HepG2 (cell line): Measurements from ENCODE around the gene APBB3. TPM values are rescaled to one million over a fixed set of nuclear protein-coding genes. Genes with fewer than 3 reads are reported as not detected.

Experiments
- AGO2 ChIP-seq: fragments of 200-400 bp; formaldehyde crosslinking; optimal IDR thresholded peaks from 2 replicates; pipeline ENCODE3; 2017; ENCODE audit warnings: mild to moderate bottlenecking, low read depth, low read length, moderate library complexity
- ATM ChIP-seq: fragments of 450-650 bp; IDR thresholded peaks from 2 replicates; pipeline ENCODE4 v1.7.1; 2017; ENCODE audit warnings: mild to moderate bottlenecking, borderline replicate concordance
- DBP ChIP-seq: sonication (generic); formaldehyde crosslinking; IDR thresholded peaks from 2 replicates; pipeline ENCODE4 v1.4.0; 2020; ENCODE audit warnings: missing genetic modification reagents; ENCODE audit errors: not compliant biosample characterization
- EEA1 ChIP-seq: sonication (generic); formaldehyde crosslinking; IDR thresholded peaks from 2 replicates; pipeline ENCODE4 v1.5.1; 2020; ENCODE audit warnings: mild to moderate bottlenecking, missing genetic modification reagents, borderline replicate concordance
- HNRNPL ChIP-seq: fragments of 200-400 bp; formaldehyde crosslinking; IDR thresholded peaks from 2 replicates; pipeline ENCODE4 v1.6.1; 2017; ENCODE audit warnings: mild to moderate bottlenecking, low read depth, low read length
- MXD4 ChIP-seq: IDR thresholded peaks from 2 replicates; pipeline ENCODE4 v1.6.1; 2016; ENCODE audit warnings: mild to moderate bottlenecking, missing biosample characterization, missing genetic modification reagents
- NFAT5 ChIP-seq: sonication (generic); formaldehyde crosslinking; IDR thresholded peaks from 2 replicates; pipeline ENCODE4 v1.4.0; 2020; ENCODE audit warnings: missing genetic modification reagents
- NR2F6 ChIP-seq, 2 experiments: IDR thresholded peaks; 2 replicates each; pipeline ENCODE4 v1.6.1; 2016; ENCODE audit warnings: antibody characterized with exemption in 1 of 2, mild to moderate bottlenecking in 1 of 2
- RXRA ChIP-seq: sonication (generic); formaldehyde crosslinking; IDR thresholded peaks from 2 replicates; pipeline ENCODE4 v1.5.1; 2020; ENCODE audit warnings: missing genetic modification reagents
- ZNF407 ChIP-seq: sonication (generic); formaldehyde crosslinking; IDR thresholded peaks from one replicate; pipeline ENCODE4 v1.5.1; 2020; ENCODE audit warnings: mild to moderate bottlenecking, missing genetic modification reagents; ENCODE audit errors: not compliant biosample characterization
- ZNF660 ChIP-seq: sonication (generic); formaldehyde crosslinking; IDR thresholded peaks from 2 replicates; pipeline ENCODE4 v1.5.1; 2020; ENCODE audit warnings: mild to moderate bottlenecking, low read depth, missing genetic modification reagents, borderline replicate concordance
- ZNF7 ChIP-seq: IDR thresholded peaks from 2 replicates; pipeline ENCODE4 v1.6.1; 2016; ENCODE audit warnings: missing biosample characterization, missing genetic modification reagents
- ZNF776 ChIP-seq: sonication (generic); formaldehyde crosslinking; IDR thresholded peaks from 2 replicates; pipeline ENCODE4 v1.4.0; 2020; ENCODE audit warnings: mild to moderate bottlenecking, missing genetic modification reagents
- ZNF781 ChIP-seq: sonication (generic); formaldehyde crosslinking; IDR thresholded peaks from 2 replicates; pipeline ENCODE4 v1.5.1; 2020; ENCODE audit warnings: borderline replicate concordance, mild to moderate bottlenecking, missing genetic modification reagents; ENCODE audit errors: not compliant biosample characterization
- polyA plus RNA-seq, 8 experiments: library from polyadenylated mRNA; depleted of rRNA in 3 of 8; stranded (reverse) in 7 of 8; unstranded in 1 of 8; fragments of >200 nt; fragmentation: Illumina TruSeq in 4 of 8; extraction: Trizol in 4 of 8; gene quantifications; 2 replicates each; pipeline versions ENCODE4 v1.2.1 to v1.2.3, GENCODE V29; 2011 to 2016; ENCODE audit warnings: low read depth in 4 of 8, missing spikeins in 1 of 8, mixed read lengths in 1 of 8; ENCODE audit not compliant: insufficient read depth in 1 of 8
- total RNA-seq, 5 experiments: library from RNA; depleted of rRNA; stranded (reverse); fragments of >200 nt; fragmentation: Illumina TruSeq; extraction: Trizol; gene quantifications; 2 replicates each; pipeline ENCODE4 v1.2.3, GENCODE V29; 2016; ENCODE audit warnings: low read depth in 1 of 5

Gene APBB3
- total and polyA plus RNA-seq, 2 of the 13 experiments (the other 11 are each of a cell fraction or from before 2014, with no cell fraction given): 0.38 to 0.78 TPM

GRCh38 chr5:140557136-140557805 is 7.1 kb downstream of the APBB3 start, which contains the start of gene SRA1 (continued):
- TF ChIP-seq HNRNPL (0 out of 2 replicates have a peak, but pooled peaks have one; percentile 38), NFAT5 (CRISPR knock-in tag) (peak; percentile 46; the same call in 1 of the 2 replicates), RXRA (CRISPR knock-in tag) (peak; percentile 58), DBP (CRISPR knock-in tag) (no peak), MXD4 (peak; percentile 82; the same call in 1 of the 2 replicates), ZNF660 (no peak), EEA1 (CRISPR knock-in tag) (peak; percentile 92; the same call in 1 of the 2 replicates), AGO2 (peak; percentile 95), ZNF776 (CRISPR knock-in tag) (peak; percentile 73; the same call in 1 of the 2 replicates), ATM (no peak), ZNF407 (CRISPR knock-in tag) (peak; percentile 94), ZNF781 (CRISPR knock-in tag) (peak; percentile 75), NR2F6 (IDR thresholded peaks at IDR 0.05) (no peak), NR2F6 (CRISPR knock-in tag; IDR thresholded peaks at IDR 0.05) (peak; percentile 45; the same call in 1 of the 2 replicates), ZNF7 (CRISPR knock-in tag) (no peak)
